Measurements from ENCODE around the gene DEPDC7.
"Not testable (repeated sequence)": the region's sequence is repeated elsewhere in the genome, so short reads cannot be mapped to it uniquely, and the experiment has no call there.

DEPDC7 gene

GRCh38 chr11:33015621-33016551, at the start of gene DEPDC7:
DEPDC7 (plus strand) TSS chr11:33015878; CDS start chr11:33015956, 78 bp downstream.
- peak; percentile 45 to 65 (median 52) for DNase-seq (ENCODE audit: low read depth in 2 of 3, low spot score in 2 of 3)

GRCh38 chr11:32968541-32968940, 47.1 kb upstream of the DEPDC7 start:
- no peak for DNase-seq (ENCODE audit: low read depth in 2 of 3, low spot score in 2 of 3)

GRCh38 chr11:32972233-32972632, 43.4 kb upstream of the DEPDC7 start:
- DNase-seq (ENCODE audit: low read depth in 2 of 3, low spot score in 2 of 3): not testable (repeated sequence)

- DNase-seq (ENCODE audit: low read depth in 2 of 3, low spot score in 2 of 3): no peak
These were observed 42.9 kb upstream of the DEPDC7 start for GRCh38 chr11:32972781-32973180.

GRCh38 chr11:32982626-32983025, 33.1 kb upstream of the DEPDC7 start:
- no peak for DNase-seq (ENCODE audit: low read depth in 2 of 3, low spot score in 2 of 3)

- DNase-seq (ENCODE audit: low read depth in 2 of 3, low spot score in 2 of 3): no peak
These were observed 32.2 kb upstream of the DEPDC7 start for GRCh38 chr11:32983506-32983905.

- DNase-seq (ENCODE audit: low read depth in 2 of 3, low spot score in 2 of 3): no peak
These were observed 30.1 kb upstream of the DEPDC7 start for GRCh38 chr11:32985600-32985999.

GRCh38 chr11:32987851-32988250, 27.8 kb upstream of the DEPDC7 start:
- no peak for DNase-seq (ENCODE audit: low read depth in 2 of 3, low spot score in 2 of 3)

- DNase-seq (ENCODE audit: low read depth in 2 of 3, low spot score in 2 of 3): no peak
These were observed 25.2 kb upstream of the DEPDC7 start for GRCh38 chr11:32990481-32990880.

- DNase-seq (ENCODE audit: low read depth in 2 of 3, low spot score in 2 of 3): no peak
These were observed 24.3 kb upstream of the DEPDC7 start for GRCh38 chr11:32991427-32991826.

- DNase-seq (ENCODE audit: low read depth in 2 of 3, low spot score in 2 of 3): no peak
These were observed 23.8 kb upstream of the DEPDC7 start for GRCh38 chr11:32991898-32992297.

- no peak for DNase-seq (ENCODE audit: low read depth in 2 of 3, low spot score in 2 of 3)
These were observed 15.5 kb upstream of the DEPDC7 start for GRCh38 chr11:33000181-33000580.

- no peak for DNase-seq (ENCODE audit: low read depth in 2 of 3, low spot score in 2 of 3)
These were observed 14.4 kb upstream of the DEPDC7 start for GRCh38 chr11:33001281-33001680.

GRCh38 chr11:33001751-33002542, 13.7 kb upstream of the DEPDC7 start:
- DNase-seq (ENCODE audit: low read depth in 2 of 3, low spot score in 2 of 3): no peak

- DNase-seq (ENCODE audit: low read depth in 2 of 3, low spot score in 2 of 3): no peak
These were observed 10.5 kb upstream of the DEPDC7 start for GRCh38 chr11:33005175-33005574.

GRCh38 chr11:33006010-33006409, 9.7 kb upstream of the DEPDC7 start:
- no peak for DNase-seq (ENCODE audit: low read depth in 2 of 3, low spot score in 2 of 3)

GRCh38 chr11:33013755-33014154, 1.9 kb upstream of the DEPDC7 start:
- DNase-seq (ENCODE audit: low read depth in 2 of 3, low spot score in 2 of 3): no peak

- DNase-seq (ENCODE audit: low read depth in 2 of 3, low spot score in 2 of 3): no peak
These were observed 976 bp downstream of the DEPDC7 start for GRCh38 chr11:33016654-33017053.

- DNase-seq (ENCODE audit: low read depth in 2 of 3, low spot score in 2 of 3): no peak
These were observed 1.8 kb downstream of the DEPDC7 start for GRCh38 chr11:33017478-33017877.

GRCh38 chr11:33017965-33018364, 2.3 kb downstream of the DEPDC7 start:
- no peak for DNase-seq (ENCODE audit: low read depth in 2 of 3, low spot score in 2 of 3)

GRCh38 chr11:33018840-33019239, 3.2 kb downstream of the DEPDC7 start:
- no peak for DNase-seq (ENCODE audit: low read depth in 2 of 3, low spot score in 2 of 3)

- no peak for DNase-seq (ENCODE audit: low read depth in 2 of 3, low spot score in 2 of 3)
These were observed 5.8 kb downstream of the DEPDC7 start for GRCh38 chr11:33021501-33021900.

Data from activated CD8-positive, alpha-beta memory T cell treated with anti-CD3 and anti-CD28 coated beads for 48 hours (primary cell).